SH-SY5Y (cell line): ENCODE data around the gene ZBTB17.

Experiments used
- GATA2 ChIP-seq: IDR thresholded peaks from 2 replicates; pipeline ENCODE4 v1.6.1; 2011; ENCODE audit warnings: mild to moderate bottlenecking, low read depth, low read length
- GATA3 ChIP-seq: IDR thresholded peaks from 2 replicates; pipeline ENCODE4 v1.6.1; 2011; ENCODE audit warnings: low read depth, mild to moderate bottlenecking, low read length, moderate library complexity

DNA sequence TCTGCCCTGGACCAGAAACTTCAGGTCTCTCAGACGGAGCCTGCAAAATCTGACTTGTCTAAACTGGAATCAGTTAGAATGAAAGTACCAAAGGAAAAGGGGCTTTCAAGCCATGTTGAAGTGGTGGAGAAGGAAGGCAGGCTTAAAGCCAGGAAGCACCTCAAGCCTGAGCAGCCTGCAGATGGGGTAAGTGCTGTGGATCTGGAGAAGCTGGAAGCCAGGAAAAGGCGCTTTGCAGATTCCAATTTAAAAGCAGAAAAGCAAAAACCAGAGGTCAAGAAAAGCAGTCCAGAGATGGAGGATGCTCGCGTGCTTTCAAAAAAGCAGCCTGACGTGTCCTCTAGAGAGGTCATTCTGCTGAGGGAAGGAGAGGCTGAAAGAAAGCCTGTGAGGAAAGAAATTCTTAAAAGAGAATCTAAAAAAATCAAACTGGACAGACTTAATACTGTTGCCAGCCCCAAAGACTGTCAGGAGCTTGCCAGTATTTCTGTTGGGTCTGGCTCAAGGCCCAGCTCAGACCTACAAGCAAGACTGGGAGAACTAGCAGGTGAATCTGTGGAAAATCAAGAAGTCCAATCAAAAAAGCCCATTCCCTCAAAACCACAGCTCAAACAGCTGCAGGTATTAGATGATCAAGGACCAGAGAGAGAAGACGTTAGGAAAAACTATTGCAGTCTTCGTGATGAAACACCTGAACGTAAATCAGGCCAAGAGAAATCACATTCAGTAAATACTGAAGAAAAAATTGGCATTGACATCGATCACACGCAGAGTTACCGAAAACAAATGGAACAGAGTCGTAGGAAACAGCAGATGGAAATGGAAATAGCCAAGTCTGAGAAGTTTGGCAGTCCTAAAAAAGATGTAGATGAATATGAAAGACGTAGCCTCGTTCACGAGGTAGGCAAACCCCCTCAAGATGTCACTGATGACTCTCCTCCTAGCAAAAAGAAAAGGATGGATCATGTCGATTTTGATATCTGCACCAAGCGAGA lies 46.6 kb downstream of the ZBTB17 start:
- TF ChIP-seq GATA2, result no peak
- TF ChIP-seq GATA3, result no peak
